Lower leg skin (tissue), 3 donors: ENCODE results near the gene APOBEC3H.

Source experiments
- CTCF ChIP-seq, 3 donors: fragments of 450-650 bp; IDR thresholded peaks; one replicate each; pipeline ENCODE4 v1.5.1; 2016; ENCODE audit warnings: antibody characterized with exemption in 3 of 3, mild to moderate bottlenecking in 3 of 3, moderate library complexity in 2 of 3
- POLR2A ChIP-seq, 2 donors: fragments of 450-650 bp; IDR thresholded peaks; one replicate each; pipeline ENCODE4 v1.6.1; 2016 to 2017; ENCODE audit warnings: antibody characterized with exemption in 2 of 2, mild to moderate bottlenecking in 1 of 2, moderate library complexity in 1 of 2

GRCh38 chr22:39109361-39109760, 12.3 kb downstream of the APOBEC3H start:
- TF ChIP-seq CTCF (IDR thresholded peaks at IDR 0.05) (no peak), POLR2A (IDR thresholded peaks at IDR 0.05) (no peak)
